COLO668 (cell line): ENCODE measurements around the gene HEXIM1.

Experiments
- DNase-seq: peaks from one replicate; lab custom pipeline; 2025; ENCODE audit not compliant: unreplicated experiment; lab: John Stamatoyannopoulos, UW

HEXIM1 gene

GRCh38 chr17:45128989-45129388 is 19.3 kb upstream of the HEXIM1 start:
- no peak for DNase-seq

GRCh38 chr17:45129426-45129939 is 18.8 kb upstream of the HEXIM1 start:
- no peak for DNase-seq

- no peak for DNase-seq
Measured at GRCh38 chr17:45129940-45130680, 18.2 kb upstream of the HEXIM1 start.

- no peak for DNase-seq
Measured at GRCh38 chr17:45130681-45131615, 17.3 kb upstream of the HEXIM1 start.

GRCh38 chr17:45131616-45132319 is 16.5 kb upstream of the HEXIM1 start:
- DNase-seq, result peak; percentile 10

- no peak for DNase-seq
Measured at GRCh38 chr17:45132320-45132571, 16.0 kb upstream of the HEXIM1 start, which contains the start of gene PLCD3. TSS of gene PLCD3 (minus strand) at chr17:45132515. CDS start at chr17:45132410, 105 bp downstream.

- DNase-seq, result peak; percentile 75
Measured at GRCh38 chr17:45132572-45133463, 15.5 kb upstream of the HEXIM1 start.

GRCh38 chr17:45135192-45135977 is 12.9 kb upstream of the HEXIM1 start, which contains the start of gene ACBD4:
TSS of gene ACBD4 (plus strand) at chr17:45135687. CDS start at chr17:45136145, 458 bp downstream.
- DNase-seq, result peak; percentile 87

GRCh38 chr17:45135978-45136791 is 12.1 kb upstream of the HEXIM1 start:
- no peak for DNase-seq

GRCh38 chr17:45136846-45137560 is 11.3 kb upstream of the HEXIM1 start:
- DNase-seq, result no peak

- no peak for DNase-seq
Measured at GRCh38 chr17:45137561-45138305, 10.5 kb upstream of the HEXIM1 start.

GRCh38 chr17:45138911-45139532 is 9.3 kb upstream of the HEXIM1 start:
- DNase-seq, result no peak

GRCh38 chr17:45139533-45139920 is 8.7 kb upstream of the HEXIM1 start:
- no peak for DNase-seq

- DNase-seq, result no peak
Measured at GRCh38 chr17:45143094-45143670, 5.1 kb upstream of the HEXIM1 start.

- no peak for DNase-seq
Measured at GRCh38 chr17:45143767-45144198, 4.5 kb upstream of the HEXIM1 start.
